Measurements from ENCODE around the gene SP140.
"Not testable (repeated sequence)": the region's sequence is repeated elsewhere in the genome, so short reads cannot be mapped to it uniquely, and the experiment has no call there.

SP140 gene

GRCh38 chr2:230295192-230295591 is 69.7 kb downstream of the SP140 start:
- FAIRE-seq (no peak), DNase-seq (ENCODE audit: insufficient read length, low spot score) (no peak)
- no peak for TF ChIP-seq CTCF (IDR thresholded peaks at IDR 0.05; ENCODE audit: insufficient read depth, missing control alignments)

DNA sequence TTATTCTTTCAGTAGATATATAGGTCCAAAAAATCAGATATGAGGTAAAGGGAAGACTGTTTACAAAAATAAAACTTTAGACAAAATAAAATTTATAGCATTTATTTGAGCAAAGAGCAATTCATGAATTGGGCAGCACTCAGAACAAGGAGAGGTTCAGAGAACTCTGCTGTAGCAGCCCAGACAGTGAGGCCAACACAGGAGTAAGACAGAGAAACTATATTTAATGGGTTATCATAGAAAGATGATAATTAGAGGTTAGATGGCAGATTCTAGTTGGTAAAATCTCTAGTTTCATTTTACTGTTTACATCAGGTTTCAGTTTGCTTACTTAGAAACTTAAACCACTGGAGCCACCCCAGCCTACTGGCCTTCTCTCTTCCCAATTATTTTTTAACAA is 71.4 kb downstream of the SP140 start:
- no peak for TF ChIP-seq CTCF (IDR thresholded peaks at IDR 0.05; ENCODE audit: insufficient read depth, missing control alignments)
- no peak for FAIRE-seq
- DNase-seq (ENCODE audit: insufficient read length, low spot score): no peak

GRCh38 chr2:230299618-230300017 is 74.1 kb downstream of the SP140 start:
- FAIRE-seq: no peak
- no peak for TF ChIP-seq CTCF (IDR thresholded peaks at IDR 0.05; ENCODE audit: insufficient read depth, missing control alignments)
- DNase-seq (ENCODE audit: insufficient read length, low spot score): no peak

DNA sequence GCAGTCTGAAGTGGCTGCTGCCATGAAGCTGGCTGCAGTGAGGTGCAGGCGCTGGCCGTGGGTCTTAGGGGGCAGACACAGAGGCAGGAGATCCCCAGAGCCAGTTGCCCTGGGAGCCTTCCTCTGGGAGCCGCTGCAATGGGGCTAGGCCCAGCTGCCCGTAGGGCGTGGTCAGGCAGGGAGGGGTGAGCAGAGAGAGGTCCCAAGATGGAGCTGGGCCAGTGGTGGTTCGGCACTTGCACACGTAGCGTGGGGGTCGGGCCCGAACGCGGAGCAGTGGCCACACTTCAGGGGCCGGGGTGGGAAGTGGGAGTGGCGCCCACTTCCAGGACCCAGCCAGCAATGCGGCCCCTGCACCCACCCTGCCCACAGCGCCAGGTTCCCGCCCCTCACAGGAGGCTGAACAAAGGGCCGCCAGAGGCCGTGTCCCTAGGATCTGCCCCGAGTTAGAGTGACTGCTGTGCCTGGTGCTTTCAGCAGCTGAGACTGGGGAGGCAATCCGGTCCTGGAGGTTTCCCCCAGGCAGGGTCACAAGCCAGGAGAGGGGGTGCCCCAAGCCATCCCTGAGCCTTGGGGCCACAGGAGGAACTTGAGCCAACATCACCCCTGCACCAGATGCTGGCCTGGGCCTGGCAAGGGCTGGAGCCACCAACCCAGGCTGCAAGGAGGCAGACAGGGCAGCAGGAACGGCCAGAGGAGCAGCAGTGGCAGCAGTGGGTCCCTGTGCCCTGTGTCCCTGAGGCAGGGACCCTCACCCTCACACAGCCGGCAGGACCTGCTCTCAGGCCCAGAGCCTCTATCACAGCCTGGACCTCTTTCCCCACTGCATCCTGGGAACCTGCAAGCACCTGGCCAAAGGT is 80.1 kb downstream of the SP140 start:
- no peak for TF ChIP-seq CTCF (IDR thresholded peaks at IDR 0.05; ENCODE audit: insufficient read depth, missing control alignments)
- FAIRE-seq: no peak
- DNase-seq (ENCODE audit: insufficient read length, low spot score): no peak

- DNase-seq (ENCODE audit: insufficient read length, low spot score): no peak
- no peak for TF ChIP-seq CTCF (IDR thresholded peaks at IDR 0.05; ENCODE audit: insufficient read depth, missing control alignments)
- FAIRE-seq: no peak
These were observed 80.9 kb downstream of the SP140 start for GRCh38 chr2:230306474-230306873.

DNA sequence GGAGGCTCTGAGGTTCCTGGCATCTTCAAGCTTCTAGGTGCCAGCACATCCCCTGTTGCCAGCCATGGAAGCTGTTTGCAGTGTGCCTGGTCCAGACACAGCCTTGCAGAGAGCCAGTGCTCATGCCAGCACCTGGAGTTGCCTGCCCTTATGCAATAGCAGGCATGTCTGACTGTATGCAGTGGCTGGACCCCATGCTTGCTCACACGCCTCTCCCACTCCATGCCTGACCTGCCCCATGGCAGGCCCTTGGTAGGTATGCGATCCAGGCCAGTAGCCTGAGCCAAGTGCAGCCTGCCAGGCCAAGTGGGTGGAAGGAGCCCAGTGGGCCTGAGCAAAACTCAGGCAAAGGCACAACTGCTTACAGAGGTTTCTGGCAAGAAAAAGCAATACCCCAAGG is 81.9 kb downstream of the SP140 start:
- FAIRE-seq: no peak
- no peak for DNase-seq (ENCODE audit: insufficient read length, low spot score)
- TF ChIP-seq CTCF (IDR thresholded peaks at IDR 0.05; ENCODE audit: insufficient read depth, missing control alignments): no peak

- FAIRE-seq: no peak
- TF ChIP-seq CTCF (IDR thresholded peaks at IDR 0.05; ENCODE audit: insufficient read depth, missing control alignments): no peak
- no peak for DNase-seq (ENCODE audit: insufficient read length, low spot score)
These were observed 83.0 kb downstream of the SP140 start for GRCh38 chr2:230308402-230309000.

DNA sequence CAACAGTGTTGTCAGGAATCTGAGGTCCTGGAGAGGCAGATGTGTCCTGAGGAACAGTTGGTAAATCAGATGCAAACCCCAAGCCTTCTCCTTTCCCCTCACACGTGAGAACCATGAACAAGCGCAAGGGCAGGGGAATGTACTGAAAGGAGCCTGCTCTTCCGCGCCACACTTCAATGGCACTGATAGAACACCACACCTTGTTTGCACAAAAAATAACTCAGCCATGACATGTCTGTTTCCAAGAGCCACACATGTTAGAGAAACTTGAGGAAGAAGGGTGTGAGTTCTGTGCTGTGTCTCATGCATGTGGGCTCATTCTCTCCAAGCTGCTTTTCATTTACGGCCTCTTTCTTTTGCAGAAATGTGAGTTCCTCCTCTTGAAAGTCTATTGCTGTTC is 85.3 kb downstream of the SP140 start:
- not testable (repeated sequence) for DNase-seq (ENCODE audit: insufficient read length, low spot score); FAIRE-seq

DNA sequence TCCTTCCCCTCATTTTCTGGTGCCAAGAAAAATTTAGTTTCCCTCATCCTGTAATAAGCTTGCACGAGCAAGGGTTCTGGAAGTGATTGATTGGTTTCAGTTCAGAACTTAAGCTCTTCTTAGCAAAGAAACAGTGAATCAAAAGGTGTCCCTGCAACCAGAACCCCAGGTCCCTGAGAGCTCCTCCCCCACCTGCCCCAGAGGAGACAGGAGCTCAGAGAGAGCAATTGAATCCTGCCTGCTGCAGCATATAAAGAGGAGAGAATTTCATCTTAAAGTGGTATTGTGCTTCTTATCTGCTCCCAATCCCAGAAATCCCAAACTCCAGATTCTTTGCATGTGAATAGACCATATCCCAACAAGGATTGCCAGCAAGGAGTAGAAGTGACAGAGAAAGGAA is 86.1 kb downstream of the SP140 start:
- FAIRE-seq; DNase-seq (ENCODE audit: insufficient read length, low spot score): not testable (repeated sequence)

Measured in D721Med (cell line).